ENCODE data around the gene NXN.
"Not testable (repeated sequence)": the region's sequence is repeated elsewhere in the genome, so short reads cannot be mapped to it uniquely, and the experiment has no call there.

The NXN gene

GRCh38 chr17:920190-920589, 59.4 kb downstream of the NXN start:
- no peaks in the 10 kb centered on the region for H3K9me3 ChIP-seq (ENCODE audit: control insufficient read depth in 1 of 2, low read length in 2 of 2)
- H3K36me3 ChIP-seq (ENCODE audit: control insufficient read depth in 1 of 2, insufficient read depth in 2 of 2, low read length in 2 of 2), result no peaks in the 10 kb centered on the region
- no peak overlapping the region for H3K4me3 ChIP-seq (ENCODE audit: low read depth in 1 of 2, low read length in 2 of 2)
- H3K27me3 ChIP-seq (ENCODE audit: control insufficient read depth in 1 of 2, insufficient read depth in 2 of 2, low read length in 2 of 2), result no peaks in the 10 kb centered on the region
- no peak overlapping the region for H3K27ac ChIP-seq (ENCODE audit: low read depth, low read length)
- H3K9ac ChIP-seq (ENCODE audit: low read depth in 1 of 2, low read length in 2 of 2), result no peak overlapping the region
- H3K4me1 ChIP-seq (ENCODE audit: control insufficient read depth in 1 of 2, insufficient read depth in 2 of 2, low read length in 2 of 2), result no peaks in the 10 kb centered on the region

- H3K27ac ChIP-seq (ENCODE audit: low read depth, low read length), result no peak overlapping the region
- no peaks in the 10 kb centered on the region for H3K36me3 ChIP-seq (ENCODE audit: control insufficient read depth in 1 of 2, insufficient read depth in 2 of 2, low read length in 2 of 2)
- no peak overlapping the region for H3K4me3 ChIP-seq (ENCODE audit: low read depth in 1 of 2, low read length in 2 of 2)
- no peaks in the 10 kb centered on the region for H3K27me3 ChIP-seq (ENCODE audit: control insufficient read depth in 1 of 2, insufficient read depth in 2 of 2, low read length in 2 of 2)
- no peak overlapping the region for H3K9ac ChIP-seq (ENCODE audit: low read depth in 1 of 2, low read length in 2 of 2)
- H3K9me3 ChIP-seq (ENCODE audit: control insufficient read depth in 1 of 2, low read length in 2 of 2), result no peaks in the 10 kb centered on the region
- H3K4me1 ChIP-seq (ENCODE audit: control insufficient read depth in 1 of 2, insufficient read depth in 2 of 2, low read length in 2 of 2), result no peaks in the 10 kb centered on the region
Measured at GRCh38 chr17:917941-918740, 61.4 kb downstream of the NXN start.

GRCh38 chr17:917391-917811, 62.2 kb downstream of the NXN start:
- Histone ChIP-seq H3K9ac (ENCODE audit: low read depth in 1 of 2, low read length in 2 of 2) (no peak overlapping the region), H3K27me3 (ENCODE audit: control insufficient read depth in 1 of 2, insufficient read depth in 2 of 2, low read length in 2 of 2) (no peaks in the 10 kb centered on the region), H3K9me3 (ENCODE audit: control insufficient read depth in 1 of 2, low read length in 2 of 2) (no peaks in the 10 kb centered on the region), H3K4me1 (ENCODE audit: control insufficient read depth in 1 of 2, insufficient read depth in 2 of 2, low read length in 2 of 2) (no peaks in the 10 kb centered on the region), H3K27ac (ENCODE audit: low read depth, low read length) (peak overlapping the region; percentile 20), H3K36me3 (ENCODE audit: control insufficient read depth in 1 of 2, insufficient read depth in 2 of 2, low read length in 2 of 2) (no peaks in the 10 kb centered on the region), H3K4me3 (ENCODE audit: low read depth in 1 of 2, low read length in 2 of 2) (no peak overlapping the region)

- Histone ChIP-seq H3K9me3 (ENCODE audit: control insufficient read depth in 1 of 2, low read length in 2 of 2) (no peaks in the 10 kb centered on the region), H3K4me1 (ENCODE audit: control insufficient read depth in 1 of 2, insufficient read depth in 2 of 2, low read length in 2 of 2) (no peaks in the 10 kb centered on the region), H3K36me3 (ENCODE audit: control insufficient read depth in 1 of 2, insufficient read depth in 2 of 2, low read length in 2 of 2) (no peaks in the 10 kb centered on the region), H3K4me3 (ENCODE audit: low read depth in 1 of 2, low read length in 2 of 2) (no peak overlapping the region), H3K27me3 (ENCODE audit: control insufficient read depth in 1 of 2, insufficient read depth in 2 of 2, low read length in 2 of 2) (no peaks in the 10 kb centered on the region), H3K9ac (ENCODE audit: low read depth in 1 of 2, low read length in 2 of 2) (no peak overlapping the region), H3K27ac (ENCODE audit: low read depth, low read length) (no peak overlapping the region)
Measured at GRCh38 chr17:916315-916714, 63.3 kb downstream of the NXN start.

GRCh38 chr17:915538-916201, 63.9 kb downstream of the NXN start:
- Histone ChIP-seq H3K4me1 (ENCODE audit: control insufficient read depth in 1 of 2, insufficient read depth in 2 of 2, low read length in 2 of 2) (no peaks in the 10 kb centered on the region), H3K9me3 (ENCODE audit: control insufficient read depth in 1 of 2, low read length in 2 of 2) (no peaks in the 10 kb centered on the region), H3K4me3 (ENCODE audit: low read depth in 1 of 2, low read length in 2 of 2) (no peak overlapping the region), H3K27ac (ENCODE audit: low read depth, low read length) (no peak overlapping the region), H3K27me3 (ENCODE audit: control insufficient read depth in 1 of 2, insufficient read depth in 2 of 2, low read length in 2 of 2) (no peaks in the 10 kb centered on the region), H3K9ac (ENCODE audit: low read depth in 1 of 2, low read length in 2 of 2) (no peak overlapping the region), H3K36me3 (ENCODE audit: control insufficient read depth in 1 of 2, insufficient read depth in 2 of 2, low read length in 2 of 2) (no peaks in the 10 kb centered on the region)

- H3K4me1 ChIP-seq (ENCODE audit: control insufficient read depth in 1 of 2, insufficient read depth in 2 of 2, low read length in 2 of 2), result no peaks in the 10 kb centered on the region
- no peaks in the 10 kb centered on the region for H3K27me3 ChIP-seq (ENCODE audit: control insufficient read depth in 1 of 2, insufficient read depth in 2 of 2, low read length in 2 of 2)
- H3K27ac ChIP-seq (ENCODE audit: low read depth, low read length), result no peak overlapping the region
- H3K9ac ChIP-seq (ENCODE audit: low read depth in 1 of 2, low read length in 2 of 2), result no peak overlapping the region
- H3K4me3 ChIP-seq (ENCODE audit: low read depth in 1 of 2, low read length in 2 of 2), result no peak overlapping the region
- H3K36me3 ChIP-seq (ENCODE audit: control insufficient read depth in 1 of 2, insufficient read depth in 2 of 2, low read length in 2 of 2), result no peaks in the 10 kb centered on the region
- H3K9me3 ChIP-seq (ENCODE audit: control insufficient read depth in 1 of 2, low read length in 2 of 2), result no peaks in the 10 kb centered on the region
Measured at GRCh38 chr17:914561-914960, 65.0 kb downstream of the NXN start.

GRCh38 chr17:913207-913606, 66.4 kb downstream of the NXN start:
- H3K9ac ChIP-seq (ENCODE audit: low read depth in 1 of 2, low read length in 2 of 2), result no peak overlapping the region
- no peaks in the 10 kb centered on the region for H3K4me1 ChIP-seq (ENCODE audit: control insufficient read depth in 1 of 2, insufficient read depth in 2 of 2, low read length in 2 of 2)
- no peaks in the 10 kb centered on the region for H3K9me3 ChIP-seq (ENCODE audit: control insufficient read depth in 1 of 2, low read length in 2 of 2)
- H3K27me3 ChIP-seq (ENCODE audit: control insufficient read depth in 1 of 2, insufficient read depth in 2 of 2, low read length in 2 of 2), result no peaks in the 10 kb centered on the region
- H3K36me3 ChIP-seq (ENCODE audit: control insufficient read depth in 1 of 2, insufficient read depth in 2 of 2, low read length in 2 of 2), result no peaks in the 10 kb centered on the region
- H3K27ac ChIP-seq (ENCODE audit: low read depth, low read length), result no peak overlapping the region
- no peak overlapping the region for H3K4me3 ChIP-seq (ENCODE audit: low read depth in 1 of 2, low read length in 2 of 2)

GRCh38 chr17:909642-910323, 69.8 kb downstream of the NXN start:
- H3K9me3 ChIP-seq (ENCODE audit: control insufficient read depth in 1 of 2, low read length in 2 of 2), result no peaks in the 10 kb centered on the region
- H3K27me3 ChIP-seq (ENCODE audit: control insufficient read depth in 1 of 2, insufficient read depth in 2 of 2, low read length in 2 of 2), result no peaks in the 10 kb centered on the region
- H3K9ac ChIP-seq (ENCODE audit: low read depth in 1 of 2, low read length in 2 of 2), result no peak overlapping the region
- H3K4me3 ChIP-seq (ENCODE audit: low read depth in 1 of 2, low read length in 2 of 2), result no peak overlapping the region
- peak overlapping the region; percentile 10 for H3K27ac ChIP-seq (ENCODE audit: low read depth, low read length)
- H3K4me1 ChIP-seq (ENCODE audit: control insufficient read depth in 1 of 2, insufficient read depth in 2 of 2, low read length in 2 of 2), result no peaks in the 10 kb centered on the region
- no peaks in the 10 kb centered on the region for H3K36me3 ChIP-seq (ENCODE audit: control insufficient read depth in 1 of 2, insufficient read depth in 2 of 2, low read length in 2 of 2)

- Histone ChIP-seq H3K4me3 (ENCODE audit: low read depth in 1 of 2, low read length in 2 of 2) (no peak overlapping the region), H3K27me3 (ENCODE audit: control insufficient read depth in 1 of 2, insufficient read depth in 2 of 2, low read length in 2 of 2) (no peaks in the 10 kb centered on the region), H3K9me3 (ENCODE audit: control insufficient read depth in 1 of 2, low read length in 2 of 2) (no peaks in the 10 kb centered on the region), H3K36me3 (ENCODE audit: control insufficient read depth in 1 of 2, insufficient read depth in 2 of 2, low read length in 2 of 2) (no peaks in the 10 kb centered on the region), H3K4me1 (ENCODE audit: control insufficient read depth in 1 of 2, insufficient read depth in 2 of 2, low read length in 2 of 2) (no peaks in the 10 kb centered on the region), H3K9ac (ENCODE audit: low read depth in 1 of 2, low read length in 2 of 2) (no peak overlapping the region), H3K27ac (ENCODE audit: low read depth, low read length) (no peak overlapping the region)
Measured at GRCh38 chr17:907725-908124, 71.9 kb downstream of the NXN start.

GRCh38 chr17:905708-906107, 73.9 kb downstream of the NXN start:
- not testable (repeated sequence) for H3K27me3 ChIP-seq (ENCODE audit: control insufficient read depth in 1 of 2, insufficient read depth in 2 of 2, low read length in 2 of 2); H3K4me1 ChIP-seq (ENCODE audit: control insufficient read depth in 1 of 2, insufficient read depth in 2 of 2, low read length in 2 of 2); H3K9ac ChIP-seq (ENCODE audit: low read depth in 1 of 2, low read length in 2 of 2); H3K36me3 ChIP-seq (ENCODE audit: control insufficient read depth in 1 of 2, insufficient read depth in 2 of 2, low read length in 2 of 2); H3K9me3 ChIP-seq (ENCODE audit: control insufficient read depth in 1 of 2, low read length in 2 of 2); H3K4me3 ChIP-seq (ENCODE audit: low read depth in 1 of 2, low read length in 2 of 2); H3K27ac ChIP-seq (ENCODE audit: low read depth, low read length)
